Measurements from ENCODE around the gene FBXL17. TPM values are rescaled to one million over a fixed set of nuclear protein-coding genes. Genes with fewer than 3 reads are reported as not detected.
"Not testable (repeated sequence)": the region's sequence is repeated elsewhere in the genome, so short reads cannot be mapped to it uniquely, and the experiment has no call there.

Gene FBXL17
- total RNA-seq, 1 experiment from 2014 or later, result 7.8 TPM

- no peak for DNase-seq (ENCODE audit: low read depth)
These were observed 217.3 kb downstream of the FBXL17 start for GRCh38 chr5:108164574-108164973.

GRCh38 chr5:108152854-108153253, 229.0 kb downstream of the FBXL17 start:
- not testable (repeated sequence) for DNase-seq (ENCODE audit: low read depth)

- DNase-seq (ENCODE audit: low read depth), result no peak
These were observed 232.5 kb downstream of the FBXL17 start for GRCh38 chr5:108149369-108149768.

- DNase-seq (ENCODE audit: low read depth), result peak; percentile 9
These were observed 233.2 kb downstream of the FBXL17 start for GRCh38 chr5:108148715-108149139.

GRCh38 chr5:108146222-108146621, 235.7 kb downstream of the FBXL17 start:
- no peak for DNase-seq (ENCODE audit: low read depth)

- DNase-seq (ENCODE audit: low read depth), result no peak
These were observed 236.5 kb downstream of the FBXL17 start for GRCh38 chr5:108145351-108145750.

GRCh38 chr5:108144332-108144731, 237.6 kb downstream of the FBXL17 start:
- no peak for DNase-seq (ENCODE audit: low read depth)

- DNase-seq (ENCODE audit: low read depth), result peak; percentile 20
These were observed 238.3 kb downstream of the FBXL17 start for GRCh38 chr5:108143581-108143980.

- peak; percentile 58 for DNase-seq (ENCODE audit: low read depth)
These were observed 240.2 kb downstream of the FBXL17 start for GRCh38 chr5:108141676-108142075.

- no peak for DNase-seq (ENCODE audit: low read depth)
These were observed 245.4 kb downstream of the FBXL17 start for GRCh38 chr5:108136493-108136892.

- DNase-seq (ENCODE audit: low read depth), result no peak
These were observed 252.8 kb downstream of the FBXL17 start for GRCh38 chr5:108129129-108129528.

GRCh38 chr5:108125771-108126511, 256.0 kb downstream of the FBXL17 start:
- no peak for DNase-seq (ENCODE audit: low read depth)

GRCh38 chr5:108124596-108124995, 257.3 kb downstream of the FBXL17 start:
- DNase-seq (ENCODE audit: low read depth), result no peak

- DNase-seq (ENCODE audit: low read depth), result no peak
These were observed 259.2 kb downstream of the FBXL17 start for GRCh38 chr5:108122702-108123101.

GRCh38 chr5:108118813-108119514, 262.9 kb downstream of the FBXL17 start:
- DNase-seq (ENCODE audit: low read depth), result no peak

GRCh38 chr5:108115673-108116072, 266.2 kb downstream of the FBXL17 start:
- no peak for DNase-seq (ENCODE audit: low read depth)

GRCh38 chr5:108113950-108114349, 267.9 kb downstream of the FBXL17 start:
- no peak for DNase-seq (ENCODE audit: low read depth)

GRCh38 chr5:108111736-108112135, 270.2 kb downstream of the FBXL17 start:
- no peak for DNase-seq (ENCODE audit: low read depth)

GRCh38 chr5:108109059-108109458, 272.8 kb downstream of the FBXL17 start:
- DNase-seq (ENCODE audit: low read depth), result no peak

GRCh38 chr5:108104448-108104847, 277.4 kb downstream of the FBXL17 start:
- DNase-seq (ENCODE audit: low read depth), result no peak

- no peak for DNase-seq (ENCODE audit: low read depth)
These were observed 279.4 kb downstream of the FBXL17 start for GRCh38 chr5:108102463-108102862.

GRCh38 chr5:108101821-108102220, 280.1 kb downstream of the FBXL17 start:
- DNase-seq (ENCODE audit: low read depth), result no peak

GRCh38 chr5:108101130-108101529, 280.8 kb downstream of the FBXL17 start:
- no peak for DNase-seq (ENCODE audit: low read depth)
